ENCODE results near the gene FBXL16.

GRCh38 chr16:750485-750884 lies 44.9 kb upstream of the FBXL16 start:
- TF ChIP-seq CTCF (IDR thresholded peaks at IDR 0.05; ENCODE audit: low read depth, low read length) = no peak
- TF ChIP-seq EZH2phosphoT487 (IDR thresholded peaks at IDR 0.05; ENCODE audit: low read depth) = no peak
